Upper lobe of left lung (tissue), 6 donors: ENCODE results near the gene PPP2R5D. TPM values are rescaled to one million over a fixed set of nuclear protein-coding genes. Genes with fewer than 3 reads are reported as not detected.

ENCODE experiments used
- ATAC-seq, 2 donors: fragments of 200-7000 bp; cut with Tn5 transposase; one replicate each; pipeline ENCODE4 v1.9.1; 2022; ENCODE audit warnings: mild to moderate bottlenecking in 2 of 2, moderate library complexity in 2 of 2; ENCODE audit not compliant: low FRiP score in 2 of 2
- DNase-seq, 2 donors: peaks; one replicate each; pipeline ENCODE4 v3.0.0-alpha.2; 2019 to 2020
- H3K27ac ChIP-seq, 4 donors: fragments of 200-600 bp; sonication (generic); one replicate each; pipeline ENCODE4 v1.5.1; 2016 to 2019
- H3K27me3 ChIP-seq, 4 donors: fragments of 200-600 bp; sonication (generic); one replicate each; pipeline ENCODE4 v1.5.1; 2017 to 2019
- H3K36me3 ChIP-seq, 4 donors: fragments of 200-600 bp; sonication (generic); one replicate each; pipeline ENCODE4 v1.5.1; 2016 to 2019
- H3K4me1 ChIP-seq, 4 donors: fragments of 200-600 bp; sonication (generic); one replicate each; pipeline ENCODE4 v1.5.1; 2018 to 2019
- H3K4me3 ChIP-seq, 4 donors: fragments of 200-600 bp; sonication (generic); one replicate each; pipeline ENCODE4 v1.5.1; 2017 to 2019; ENCODE audit warnings: mild to moderate bottlenecking in 2 of 4, moderate library complexity in 1 of 4
- H3K9me3 ChIP-seq, 4 donors: fragments of 200-600 bp; sonication (generic); one replicate each; pipeline ENCODE4 v1.5.1; 2018 to 2019
- CTCF ChIP-seq, 6 experiments: fragments of 450-650 bp in 4 of 6; fragments of 200-600 bp in 2 of 6; sonication (generic) in 2 of 6; IDR thresholded peaks; one replicate each; pipeline ENCODE4 v1.5.1; 2016 to 2019; ENCODE audit warnings: antibody characterized with exemption in 6 of 6
- EP300 ChIP-seq, 4 donors: sonication (generic); formaldehyde crosslinking; IDR thresholded peaks; one replicate each; pipeline ENCODE4 v1.5.1; 2017; ENCODE audit warnings: antibody characterized with exemption in 4 of 4, control low read depth in 2 of 4
- POLR2A ChIP-seq, 4 donors: fragments of 450-650 bp; IDR thresholded peaks; one replicate each; pipeline ENCODE4 v1.5.1; 2016 to 2017; ENCODE audit warnings: antibody characterized with exemption in 4 of 4, mild to moderate bottlenecking in 2 of 4
- POLR2AphosphoS5 ChIP-seq, 2 donors: sonication (generic); formaldehyde crosslinking; IDR thresholded peaks; one replicate each; pipeline ENCODE4 v1.5.1; 2017; ENCODE audit warnings: antibody characterized with exemption in 2 of 2
- WGBS, 2 donors: methylation state at CpG; one replicate each; pipeline ENCODE4 v1.1.5; 2017 to 2018; 5-methylcytosine and 5-hydroxymethylcytosine counted together
- total RNA-seq, 6 donors: library from RNA; depleted of rRNA in 4 of 6; stranded (reverse); fragments of >200 nt in 4 of 6; gene quantifications; one replicate each; pipeline versions ENCODE4 v1.1.0 to v1.2.1, GENCODE V29; 2016 to 2021
- donor health status: DM: no; HTN: no; CAD: no; lungs with moderate emphysema.
- donor health status: DM: no; HTN: yes; CAD: no; lungs with severe emphysema.

PPP2R5D gene
- total RNA-seq = 10 to 100 TPM; 22.8 to 45.1 (median 27.3) TPM

- no peak for TF ChIP-seq EP300 (IDR thresholded peaks at IDR 0.05)
- peak in 3 of 4 donors; percentile 41 to 89 (median 87) for TF ChIP-seq POLR2A (IDR thresholded peaks at IDR 0.05)
- peak; percentile 18 to 89 for TF ChIP-seq POLR2AphosphoS5 (IDR thresholded peaks at IDR 0.05)
- peak in 4 of 6 experiments; percentile 6 to 49 (median 32) for TF ChIP-seq CTCF (IDR thresholded peaks at IDR 0.05)
- H3K36me3 ChIP-seq = peaks cover 0 to 2% (median 0%) of the 10 kb centered on the region in 4 donors
- DNase-seq = peak; percentile 96 to 99
Measured at GRCh38 chr6:42984001-42984923, at the start of gene PPP2R5D. Gene PPP2R5D, plus strand, starts transcription at chr6:42984570. Its CDS starts 108 bp downstream, at chr6:42984678.

DNA sequence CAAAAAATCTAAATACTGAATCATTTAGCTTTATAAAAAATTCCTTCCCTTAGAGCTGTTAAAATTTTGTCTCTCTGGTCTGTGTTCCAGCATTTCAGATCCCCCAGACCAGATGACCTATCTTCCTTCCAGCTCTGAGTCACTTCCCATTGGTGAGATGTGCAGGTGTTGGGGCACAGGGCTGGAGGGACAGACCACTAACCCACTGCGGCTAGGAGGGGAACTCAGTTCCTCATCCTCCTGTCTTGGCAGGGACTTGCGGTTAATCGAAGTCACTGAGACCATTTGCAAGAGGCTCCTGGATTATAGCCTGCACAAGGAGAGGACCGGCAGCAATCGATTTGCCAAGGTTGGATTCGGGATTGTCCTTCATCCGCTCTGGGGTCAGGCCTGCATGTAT is 49.0 kb upstream of the PPP2R5D start:
- Histone ChIP-seq H3K4me1 (peaks cover 25 to 37% (median 33%) of the 10 kb centered on the region in 4 donors), H3K27ac (no peak overlapping the region), H3K27me3 (no peaks in the 10 kb centered on the region), H3K36me3 (peaks cover 10 to 64% (median 51%) of the 10 kb centered on the region in 4 donors), H3K9me3 (no peaks in the 10 kb centered on the region), H3K4me3 (no peak overlapping the region)
- 69 to 77% methylated on average over 7 of the region's 7 CpGs for WGBS, 2 donors
- DNase-seq = no peak
- ATAC-seq = no peak
- no peak for TF ChIP-seq CTCF (IDR thresholded peaks at IDR 0.05)
- TF ChIP-seq POLR2A (IDR thresholded peaks at IDR 0.05) = no peak
- TF ChIP-seq POLR2AphosphoS5 (IDR thresholded peaks at IDR 0.05) = no peak
- TF ChIP-seq EP300 (IDR thresholded peaks at IDR 0.05) = no peak

More at GRCh38 chr6:42984001-42984923, at the start of gene PPP2R5D:
- H3K9me3 ChIP-seq = no peaks in the 10 kb centered on the region
- no peaks in the 10 kb centered on the region for H3K27me3 ChIP-seq
- H3K27ac ChIP-seq = peak within 1 kb of the TSS; percentile 74 to 92 (median 89)
- 0% methylated on average over 25 to 56 of the region's 59 CpGs for WGBS, 2 donors
- H3K4me1 ChIP-seq = peaks cover 34 to 59% (median 53%) of the 10 kb centered on the region in 4 donors
- peak; percentile 97 to 98 for ATAC-seq
- peak within 1 kb of the TSS; percentile 74 to 97 (median 80) for H3K4me3 ChIP-seq

DNA sequence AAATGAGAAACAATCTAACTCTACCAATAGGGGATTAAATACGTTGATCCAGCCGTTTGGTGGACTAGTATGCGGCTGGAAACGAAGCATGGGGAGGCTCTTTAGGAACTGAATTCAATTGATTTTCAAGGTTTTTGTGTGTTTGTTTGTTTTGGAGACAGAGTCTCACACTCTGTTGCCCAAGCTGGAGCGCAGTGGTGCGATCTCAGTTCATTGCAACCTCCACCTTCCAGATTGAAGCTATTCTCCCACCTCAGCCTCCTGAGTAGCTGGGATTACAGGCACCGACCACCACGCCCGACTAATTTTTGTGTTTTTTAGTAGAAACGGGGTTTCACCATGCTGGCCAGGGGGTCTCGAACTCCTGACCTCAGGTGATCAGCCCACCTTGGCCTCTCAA is 48.0 kb upstream of the PPP2R5D start:
- Histone ChIP-seq H3K4me1 (peaks cover 14 to 27% (median 23%) of the 10 kb centered on the region in 4 donors), H3K27ac (no peak overlapping the region), H3K36me3 (peaks cover 10 to 69% (median 57%) of the 10 kb centered on the region in 4 donors), H3K4me3 (no peak overlapping the region), H3K9me3 (no peaks in the 10 kb centered on the region), H3K27me3 (no peaks in the 10 kb centered on the region)
- TF ChIP-seq EP300 (IDR thresholded peaks at IDR 0.05) (no peak), POLR2AphosphoS5 (IDR thresholded peaks at IDR 0.05) (no peak), CTCF (IDR thresholded peaks at IDR 0.05) (no peak), POLR2A (IDR thresholded peaks at IDR 0.05) (no peak)
- DNase-seq = no peak
- no peak for ATAC-seq
- 93 to 96% methylated on average over 11 of the region's 11 CpGs for WGBS, 2 donors

- ATAC-seq (no peak), DNase-seq (no peak)
- Histone ChIP-seq H3K27me3 (no peaks in the 10 kb centered on the region), H3K4me1 (peaks cover 4 to 16% (median 9%) of the 10 kb centered on the region in 4 donors), H3K36me3 (peaks cover 10 to 75% (median 58%) of the 10 kb centered on the region in 4 donors), H3K27ac (no peak overlapping the region), H3K4me3 (no peak overlapping the region), H3K9me3 (no peaks in the 10 kb centered on the region)
- TF ChIP-seq POLR2AphosphoS5 (IDR thresholded peaks at IDR 0.05) (no peak), EP300 (IDR thresholded peaks at IDR 0.05) (no peak), POLR2A (IDR thresholded peaks at IDR 0.05) (no peak), CTCF (IDR thresholded peaks at IDR 0.05) (no peak)
- WGBS, 2 donors = 89 to 94% methylated on average over 12 to 13 of the region's 13 CpGs
Measured at GRCh38 chr6:42937548-42938427, 46.6 kb upstream of the PPP2R5D start.
